Suprapubic skin (tissue), 4 donors: ENCODE results near the gene BBS1.
A peak's percentile ranks its signal among the peaks of the same experiment; 100 is the strongest.

Experiments
- EP300 ChIP-seq: sonication (generic); formaldehyde crosslinking; IDR thresholded peaks from one replicate; pipeline ENCODE4 v1.6.1; 2017; ENCODE audit warnings: antibody characterized with exemption
- POLR2A ChIP-seq, 2 donors: fragments of 450-650 bp; IDR thresholded peaks; one replicate each; pipeline ENCODE4 v1.6.1; 2017; ENCODE audit warnings: antibody characterized with exemption in 2 of 2, mild to moderate bottlenecking in 2 of 2, moderate library complexity in 2 of 2
- POLR2AphosphoS5 ChIP-seq, 3 donors: sonication (generic); formaldehyde crosslinking; IDR thresholded peaks; one replicate each; pipeline ENCODE4 v1.6.1; 2017; ENCODE audit warnings: antibody characterized with exemption in 3 of 3
- TF ChIP-seq, protein P1 (sequence below), 2 donors: fragments of 200-600 bp in 1 of 2; fragments of 450-650 bp in 1 of 2; sonication (generic) in 1 of 2; IDR thresholded peaks; one replicate each; pipeline ENCODE4 v1.5.1; 2016 to 2019; ENCODE audit warnings: antibody characterized with exemption in 2 of 2, mild to moderate bottlenecking in 1 of 2, moderate library complexity in 1 of 2

DNA sequence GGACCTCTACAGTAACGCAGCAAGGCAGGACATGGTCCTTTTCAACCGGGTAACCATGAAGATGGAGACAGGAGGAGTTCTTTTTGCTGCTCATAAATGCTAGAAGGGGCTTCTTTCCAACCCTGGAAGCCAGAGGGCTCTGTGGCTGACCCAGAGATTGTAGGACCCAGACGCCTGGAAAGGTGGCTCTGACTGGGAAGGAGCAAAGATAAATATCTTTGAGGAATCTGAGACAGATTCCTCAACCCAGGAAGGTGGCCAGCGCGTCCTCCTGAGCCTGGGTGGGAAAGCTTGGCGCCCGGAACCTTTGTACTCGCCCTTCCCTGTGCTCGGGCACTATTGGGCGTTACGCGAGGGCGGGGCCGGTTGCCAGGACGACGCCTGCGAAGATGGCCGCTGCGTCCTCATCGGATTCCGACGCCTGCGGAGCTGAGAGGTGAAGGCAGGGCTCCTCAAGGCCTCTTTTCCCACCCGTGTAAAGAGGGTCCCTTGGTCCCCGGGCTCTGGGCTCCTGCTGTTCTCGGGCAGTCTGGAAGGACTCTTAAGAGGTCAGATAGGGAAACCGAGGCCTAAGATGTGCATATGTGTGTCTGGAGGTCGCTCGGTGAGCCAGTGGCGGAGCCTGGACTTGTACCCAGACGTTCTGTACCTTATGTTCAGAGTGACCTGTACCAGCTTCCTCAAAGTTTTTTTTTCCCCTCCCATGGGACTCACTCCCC lies at the start of gene BBS1:
- TF ChIP-seq POLR2AphosphoS5 (IDR thresholded peaks at IDR 0.05) = peak in 1 of 3 donors; percentile 49
- no peak for TF ChIP-seq POLR2A (IDR thresholded peaks at IDR 0.05)
- TF ChIP-seq, protein P1, sequence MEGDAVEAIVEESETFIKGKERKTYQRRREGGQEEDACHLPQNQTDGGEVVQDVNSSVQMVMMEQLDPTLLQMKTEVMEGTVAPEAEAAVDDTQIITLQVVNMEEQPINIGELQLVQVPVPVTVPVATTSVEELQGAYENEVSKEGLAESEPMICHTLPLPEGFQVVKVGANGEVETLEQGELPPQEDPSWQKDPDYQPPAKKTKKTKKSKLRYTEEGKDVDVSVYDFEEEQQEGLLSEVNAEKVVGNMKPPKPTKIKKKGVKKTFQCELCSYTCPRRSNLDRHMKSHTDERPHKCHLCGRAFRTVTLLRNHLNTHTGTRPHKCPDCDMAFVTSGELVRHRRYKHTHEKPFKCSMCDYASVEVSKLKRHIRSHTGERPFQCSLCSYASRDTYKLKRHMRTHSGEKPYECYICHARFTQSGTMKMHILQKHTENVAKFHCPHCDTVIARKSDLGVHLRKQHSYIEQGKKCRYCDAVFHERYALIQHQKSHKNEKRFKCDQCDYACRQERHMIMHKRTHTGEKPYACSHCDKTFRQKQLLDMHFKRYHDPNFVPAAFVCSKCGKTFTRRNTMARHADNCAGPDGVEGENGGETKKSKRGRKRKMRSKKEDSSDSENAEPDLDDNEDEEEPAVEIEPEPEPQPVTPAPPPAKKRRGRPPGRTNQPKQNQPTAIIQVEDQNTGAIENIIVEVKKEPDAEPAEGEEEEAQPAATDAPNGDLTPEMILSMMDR (IDR thresholded peaks at IDR 0.05) = no peak
- no peak for TF ChIP-seq EP300
